ENCODE measurements around the gene PRR5. TPM values are rescaled to one million over a fixed set of nuclear protein-coding genes. Genes with fewer than 3 reads are reported as not detected.

PRR5 gene
- total and polyA plus RNA-seq, 2 experiments from 2014 or later: 15.3 to 31.4 TPM

GRCh38 chr22:44750481-44750880 is 48.5 kb downstream of the PRR5 start:
- peaks cover 24% of the 10 kb centered on the region for H3K27me3 Mint-ChIP-seq (ENCODE audit: insufficient read depth, low read depth, poor library complexity)
- no peak overlapping the region for H2AFZ ChIP-seq
- H3K27me3 ChIP-seq (ENCODE audit: insufficient read depth): no peaks in the 10 kb centered on the region
- H3F3A ChIP-seq (replicated peaks; ENCODE audit: low read depth): 0 out of 2 replicates have a peak, but pooled peaks cover 12% of the 10 kb centered on the region
- H3K27ac ChIP-seq (ENCODE audit: low read depth): no peak overlapping the region
- H3K27ac Mint-ChIP-seq: no peak overlapping the region
- peaks cover 28% of the 10 kb centered on the region for H3K79me2 ChIP-seq (replicated peaks; ENCODE audit: insufficient read depth)
- peaks cover 7% of the 10 kb centered on the region; the same call in 2 of the 3 replicates for H3K9me3 Mint-ChIP-seq
- peaks cover 38% of the 10 kb centered on the region for H3K4me1 Mint-ChIP-seq
- no peaks in the 10 kb centered on the region for H3K36me3 ChIP-seq (ENCODE audit: insufficient read depth)
- no peak for ATAC-seq
- peaks cover 47% of the 10 kb centered on the region for H3K4me1 ChIP-seq (ENCODE audit: insufficient read depth)
- DNase-seq (ENCODE audit: low spot score): no peak
- no peak overlapping the region for H3K4me2 ChIP-seq
- peaks cover 7% of the 10 kb centered on the region for H4K20me1 ChIP-seq (replicated peaks; ENCODE audit: insufficient read depth)
- no peak for TF ChIP-seq ZNF114 (CRISPR knock-in tag; IDR thresholded peaks at IDR 0.05)
- no peak for TF ChIP-seq JUNB (IDR thresholded peaks at IDR 0.05; ENCODE audit: unreplicated experiment)
- TF ChIP-seq ETS1 (IDR thresholded peaks at IDR 0.05): no peak
- no peak for TF ChIP-seq ZNF462 (CRISPR knock-in tag; IDR thresholded peaks at IDR 0.05)
- no peak for TF ChIP-seq EZH2 (IDR thresholded peaks at IDR 0.05; ENCODE audit: low read depth, unreplicated experiment)
- TF ChIP-seq CREB1 (CRISPR knock-in tag; IDR thresholded peaks at IDR 0.05; ENCODE audit: low read depth): no peak
- TF ChIP-seq ZNF331 (CRISPR knock-in tag; IDR thresholded peaks at IDR 0.05; ENCODE audit: low read depth): no peak
- no peak for TF ChIP-seq REST (IDR thresholded peaks at IDR 0.05; ENCODE audit: unreplicated experiment)
- no peak for TF ChIP-seq NANOG (IDR thresholded peaks at IDR 0.05; ENCODE audit: borderline replicate concordance)
- TF ChIP-seq POLR2AphosphoS5 (IDR thresholded peaks at IDR 0.05; ENCODE audit: low read depth): no peak
- H3K4me3 Mint-ChIP-seq: no peak overlapping the region
- H3K4me3 ChIP-seq: no peak overlapping the region
- H3K36me3 Mint-ChIP-seq (ENCODE audit: low read depth): peaks cover 16% of the 10 kb centered on the region
- peaks cover 4% of the 10 kb centered on the region; the same call in 1 of the 2 replicates for H3K9me2 ChIP-seq (ENCODE audit: insufficient read depth)

Measured in GM23338 (cell line).